ENCODE data around the gene ERVH48-1.
"Not testable (repeated sequence)": the region's sequence is repeated elsewhere in the genome, so short reads cannot be mapped to it uniquely, and the experiment has no call there.

ERVH48-1 gene

GRCh38 chr21:42903817-42904216 is 21.6 kb downstream of the ERVH48-1 start:
- DNase-seq: no peak

GRCh38 chr21:42900446-42900845 is 25.0 kb downstream of the ERVH48-1 start:
- no peak for DNase-seq

GRCh38 chr21:42892931-42893755 is 32.3 kb downstream of the ERVH48-1 start, which contains the start of gene NDUFV3:
Gene NDUFV3, plus strand, starts transcription at chr21:42893309. Its CDS starts 25 bp downstream, at chr21:42893334.
- peak; percentile 100 for DNase-seq

DNA sequence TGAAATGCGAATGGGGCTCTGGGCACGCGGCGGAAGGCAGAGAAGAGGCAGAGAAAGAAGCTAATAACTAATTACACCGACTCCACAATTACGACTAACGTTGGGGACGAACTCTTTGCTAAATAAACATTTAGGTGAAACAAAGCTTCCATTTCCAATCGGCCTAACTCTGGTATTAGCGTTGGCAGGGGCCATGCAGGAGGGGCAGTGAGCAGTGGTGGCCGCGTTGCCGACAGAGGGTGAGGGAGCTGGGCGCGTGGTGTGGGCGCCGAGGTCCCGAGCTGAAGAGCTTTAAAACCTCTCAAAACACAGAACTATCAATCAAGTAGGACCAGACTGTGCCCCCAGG is 32.9 kb downstream of the ERVH48-1 start:
- no peak for DNase-seq

DNA sequence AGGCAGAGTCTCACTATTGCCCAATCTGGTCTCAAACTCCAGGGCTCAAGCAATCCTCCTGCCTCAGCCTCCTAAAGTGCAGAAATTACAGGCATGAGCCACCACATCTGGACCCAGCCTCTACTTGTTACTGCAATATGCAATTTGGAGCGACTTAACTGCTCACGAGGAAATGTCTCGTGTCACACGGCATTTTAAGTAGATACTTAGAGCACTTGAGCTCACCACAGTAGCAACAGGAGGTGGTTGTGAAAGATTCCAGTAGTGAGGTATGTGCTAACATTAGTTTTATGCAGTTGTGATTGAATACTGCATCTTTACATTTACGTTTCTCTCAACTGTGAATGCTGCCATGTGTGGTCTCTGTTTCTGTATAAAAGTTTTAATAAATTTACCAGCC is 38.1 kb downstream of the ERVH48-1 start:
- DNase-seq: no peak

GRCh38 chr21:42883921-42884320 is 41.5 kb downstream of the ERVH48-1 start:
- DNase-seq: no peak

DNA sequence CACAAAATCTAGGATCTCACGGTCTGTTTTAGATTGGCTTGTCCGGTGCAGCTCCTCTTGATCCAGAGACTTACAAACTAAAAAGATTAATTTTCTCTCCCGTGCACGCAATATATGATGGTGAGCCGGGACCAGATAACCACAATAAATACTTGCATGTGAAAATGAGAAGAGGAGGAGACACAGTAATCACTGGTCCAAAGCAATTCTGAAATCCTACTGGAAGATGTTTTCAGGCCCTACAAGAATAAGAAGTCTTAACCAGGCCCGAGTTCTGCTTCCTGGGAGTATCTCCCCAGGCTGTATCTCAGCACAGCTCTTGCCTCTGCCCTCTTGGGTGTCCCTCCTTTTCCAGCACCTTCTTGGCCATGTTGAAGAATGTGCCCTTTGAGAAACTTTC is 45.1 kb downstream of the ERVH48-1 start:
- DNase-seq: no peak

DNA sequence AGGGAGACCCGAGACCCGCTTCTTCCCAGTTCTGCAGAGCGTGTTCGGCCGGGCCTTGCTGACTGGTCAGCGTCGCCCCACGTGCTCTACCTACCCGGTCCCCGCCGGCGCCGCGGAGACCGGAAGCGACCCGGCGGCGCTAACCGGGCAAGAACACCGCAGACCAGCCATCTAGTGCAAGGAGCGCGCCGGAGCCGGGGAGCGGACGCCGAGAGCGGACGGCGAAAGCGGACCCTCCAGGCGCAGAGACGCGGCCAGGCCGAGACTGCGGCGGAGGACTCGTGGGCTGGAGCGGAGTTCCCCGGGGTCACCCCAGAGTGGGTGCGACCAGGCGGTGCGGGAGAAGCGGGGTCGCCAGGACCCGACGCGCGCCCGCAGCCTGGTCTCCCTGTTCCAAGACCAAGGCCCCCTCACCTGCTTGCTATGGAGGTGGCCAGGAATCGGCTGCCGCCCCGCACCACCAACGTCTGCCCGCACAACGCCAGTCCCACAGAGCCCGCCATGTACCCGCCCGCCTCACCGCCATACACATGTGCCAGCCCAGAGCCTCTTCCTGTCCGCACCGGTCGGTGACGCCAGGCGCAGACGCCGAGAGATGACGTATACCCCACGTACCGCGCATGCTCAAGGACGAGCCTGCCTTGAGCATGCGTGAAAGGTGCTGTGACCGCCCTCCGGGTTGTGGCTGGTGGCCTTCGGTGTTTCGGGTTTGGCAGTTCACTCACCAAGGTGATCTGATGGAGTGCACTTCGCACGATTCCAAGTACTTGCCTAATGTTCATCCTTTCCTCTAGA is 46.2 kb downstream of the ERVH48-1 start, which contains the start of gene WDR4:
WDR4 (minus strand) TSS at position 547 of the 795 bp plus-strand sequence; CDS start at position 503, 44 bp downstream.
- peak; percentile 94 to 97 (median 96) for DNase-seq

GRCh38 chr21:42878678-42878992 is 46.8 kb downstream of the ERVH48-1 start:
- no peak for DNase-seq

- DNase-seq: not testable (repeated sequence)
These were observed 49.6 kb downstream of the ERVH48-1 start for GRCh38 chr21:42875811-42876210.

GRCh38 chr21:42873096-42873495 is 52.3 kb downstream of the ERVH48-1 start:
- DNase-seq: no peak

DNA sequence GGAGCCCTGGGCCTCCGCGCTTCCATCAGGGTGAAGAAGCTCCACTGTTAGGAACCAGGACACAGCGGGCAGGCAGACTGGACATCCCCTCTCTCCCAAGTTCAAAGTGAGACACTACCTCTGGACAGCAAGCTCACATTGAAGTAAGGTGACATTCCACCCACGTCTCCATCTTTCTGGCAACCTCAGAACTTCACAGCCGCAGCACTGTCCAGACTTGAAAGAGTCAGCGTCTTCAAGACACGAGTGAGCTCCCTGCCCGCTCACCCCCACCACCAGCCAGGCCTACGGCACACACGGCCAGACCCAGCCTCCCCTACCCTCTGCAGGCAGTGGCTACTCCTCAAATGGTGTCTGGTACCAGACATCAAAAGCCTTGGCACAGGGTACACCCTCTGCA is 57.2 kb downstream of the ERVH48-1 start:
- no peak for DNase-seq

Measured in activated naive CD4-positive, alpha-beta T cell (primary cell).